Heart left ventricle (tissue), 13 donors: Measurements from ENCODE around the gene RREB1.

Experiments used
- CTCF ChIP-seq, 12 donors: fragments of 200-600 bp; sonication (generic) in 4 of 12; IDR thresholded peaks; one replicate each; pipeline versions ENCODE4 v1.5.0 to v1.8.0; 2018 to 2022; ENCODE audit warnings: antibody characterized with exemption in 12 of 12, mild to moderate bottlenecking in 5 of 12
- POLR2A ChIP-seq, 2 donors: fragments of 450-650 bp; IDR thresholded peaks; one replicate each; pipeline ENCODE4 v1.6.1; 2017; ENCODE audit warnings: antibody characterized with exemption in 2 of 2, mild to moderate bottlenecking in 2 of 2, moderate library complexity in 2 of 2
- donor health status: ischemic (EF 13 %, LVEDD 7.1; RV severe dilation, severe dysfunction).
- donor health status: DM: no; HTN: yes; CAD: no.
- donor health status: DM: no; HTN: no; CAD: no.
- donor health status: ischemic (EF 25% LVEDD 6.9; RV normal size, moderate dysfunction).
- donor health status: ischemic (EF 25% LVEDD 5.7; RV mildly dilated, moderate dysfunction).
- donor health status: ischemic (EF 35%, LVEDD 5.7; RV mildly dilated, moderate dysfunction).
- donor health status: nonischemic (EF 11% LVEDD 7.7; RV severe dilation, severe dysfunction).
- donor health status: DM: yes; HTN: yes; CAD: no.
- donor health status: PGD.
- donor health status: ischemic (EF 29% LVEDD 5.4; RV normal size, mild dysfunction).
- donor health status: nonischemic (EF 23%, LVEDD 6.1; RV moderate dilation, normal function).

DNA sequence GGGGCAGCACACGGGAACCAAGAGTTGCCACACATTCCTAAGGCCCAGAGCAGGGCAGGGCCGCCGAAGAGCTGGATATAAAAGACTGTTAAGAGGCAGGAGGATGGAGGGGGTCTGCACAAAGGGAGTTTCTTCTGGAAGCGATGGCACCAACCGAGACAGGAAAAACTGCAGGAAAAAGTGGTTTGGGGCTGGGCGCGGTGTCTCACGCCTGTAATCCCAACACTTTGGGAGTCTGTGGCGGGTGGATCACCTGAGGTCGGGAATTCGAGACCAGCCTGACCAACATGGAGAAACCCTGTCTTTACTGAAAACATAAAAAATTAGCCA is 163.4 kb downstream of the RREB1 start:
- TF ChIP-seq POLR2A (IDR thresholded peaks at IDR 0.05) (no peak), CTCF (IDR thresholded peaks at IDR 0.05) (no peak)
